GM12872 (cell line): ENCODE results near the gene MIF.

ENCODE experiments used
- TF ChIP-seq, protein P1 (sequence below): IDR thresholded peaks from 3 replicates; pipeline ENCODE4 v1.5.1; 2011; ENCODE audit warnings: low read depth, mild to moderate bottlenecking, low read length, moderate library complexity; ENCODE audit not compliant: insufficient read depth

The MIF gene

DNA sequence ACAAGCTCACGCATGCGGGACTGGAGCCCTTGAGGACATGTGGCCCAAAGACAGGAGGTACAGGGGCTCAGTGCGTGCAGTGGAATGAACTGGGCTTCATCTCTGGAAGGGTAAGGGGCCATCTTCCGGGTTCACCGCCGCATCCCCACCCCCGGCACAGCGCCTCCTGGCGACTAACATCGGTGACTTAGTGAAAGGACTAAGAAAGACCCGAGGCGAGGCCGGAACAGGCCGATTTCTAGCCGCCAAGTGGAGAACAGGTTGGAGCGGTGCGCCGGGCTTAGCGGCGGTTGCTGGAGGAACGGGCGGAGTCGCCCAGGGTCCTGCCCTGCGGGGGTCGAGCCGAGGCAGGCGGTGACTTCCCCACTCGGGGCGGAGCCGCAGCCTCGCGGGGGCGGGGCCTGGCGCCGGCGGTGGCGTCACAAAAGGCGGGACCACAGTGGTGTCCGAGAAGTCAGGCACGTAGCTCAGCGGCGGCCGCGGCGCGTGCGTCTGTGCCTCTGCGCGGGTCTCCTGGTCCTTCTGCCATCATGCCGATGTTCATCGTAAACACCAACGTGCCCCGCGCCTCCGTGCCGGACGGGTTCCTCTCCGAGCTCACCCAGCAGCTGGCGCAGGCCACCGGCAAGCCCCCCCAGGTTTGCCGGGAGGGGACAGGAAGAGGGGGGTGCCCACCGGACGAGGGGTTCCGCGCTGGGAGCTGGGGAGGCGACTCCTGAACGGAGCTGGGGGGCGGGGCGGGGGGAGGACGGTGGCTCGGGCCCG is at the start of gene MIF:
Gene MIF (plus strand): TSS at position 439 of the 765 bp plus-strand sequence. CDS start 92 bp downstream, at position 531.
- TF ChIP-seq, protein P1, sequence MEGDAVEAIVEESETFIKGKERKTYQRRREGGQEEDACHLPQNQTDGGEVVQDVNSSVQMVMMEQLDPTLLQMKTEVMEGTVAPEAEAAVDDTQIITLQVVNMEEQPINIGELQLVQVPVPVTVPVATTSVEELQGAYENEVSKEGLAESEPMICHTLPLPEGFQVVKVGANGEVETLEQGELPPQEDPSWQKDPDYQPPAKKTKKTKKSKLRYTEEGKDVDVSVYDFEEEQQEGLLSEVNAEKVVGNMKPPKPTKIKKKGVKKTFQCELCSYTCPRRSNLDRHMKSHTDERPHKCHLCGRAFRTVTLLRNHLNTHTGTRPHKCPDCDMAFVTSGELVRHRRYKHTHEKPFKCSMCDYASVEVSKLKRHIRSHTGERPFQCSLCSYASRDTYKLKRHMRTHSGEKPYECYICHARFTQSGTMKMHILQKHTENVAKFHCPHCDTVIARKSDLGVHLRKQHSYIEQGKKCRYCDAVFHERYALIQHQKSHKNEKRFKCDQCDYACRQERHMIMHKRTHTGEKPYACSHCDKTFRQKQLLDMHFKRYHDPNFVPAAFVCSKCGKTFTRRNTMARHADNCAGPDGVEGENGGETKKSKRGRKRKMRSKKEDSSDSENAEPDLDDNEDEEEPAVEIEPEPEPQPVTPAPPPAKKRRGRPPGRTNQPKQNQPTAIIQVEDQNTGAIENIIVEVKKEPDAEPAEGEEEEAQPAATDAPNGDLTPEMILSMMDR = peak; percentile 90

DNA sequence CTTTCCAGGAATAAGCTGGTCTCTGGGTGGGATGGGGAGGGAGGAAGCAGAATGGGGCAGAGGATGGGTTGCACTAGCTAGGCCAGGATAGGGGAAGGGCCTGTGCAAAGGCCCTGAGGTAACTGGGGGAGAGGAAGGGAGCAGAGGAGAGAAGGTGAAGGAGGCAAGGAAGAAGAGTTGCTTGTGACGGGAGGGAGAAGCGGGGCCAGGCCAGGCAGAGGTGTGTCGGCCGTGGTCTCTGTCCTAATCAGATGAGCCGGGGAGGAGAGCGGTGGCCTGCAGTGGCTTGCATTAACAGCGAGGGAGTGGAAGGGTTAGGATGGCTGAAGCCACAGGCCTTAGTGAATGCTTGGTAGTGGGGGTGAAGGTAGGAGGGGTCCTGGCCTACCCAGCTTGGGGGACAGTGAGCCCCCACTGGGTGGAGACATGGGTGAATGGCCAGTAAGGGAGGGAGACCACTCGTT is 49.4 kb upstream of the MIF start:
- TF ChIP-seq, protein P1 = no peak

DNA sequence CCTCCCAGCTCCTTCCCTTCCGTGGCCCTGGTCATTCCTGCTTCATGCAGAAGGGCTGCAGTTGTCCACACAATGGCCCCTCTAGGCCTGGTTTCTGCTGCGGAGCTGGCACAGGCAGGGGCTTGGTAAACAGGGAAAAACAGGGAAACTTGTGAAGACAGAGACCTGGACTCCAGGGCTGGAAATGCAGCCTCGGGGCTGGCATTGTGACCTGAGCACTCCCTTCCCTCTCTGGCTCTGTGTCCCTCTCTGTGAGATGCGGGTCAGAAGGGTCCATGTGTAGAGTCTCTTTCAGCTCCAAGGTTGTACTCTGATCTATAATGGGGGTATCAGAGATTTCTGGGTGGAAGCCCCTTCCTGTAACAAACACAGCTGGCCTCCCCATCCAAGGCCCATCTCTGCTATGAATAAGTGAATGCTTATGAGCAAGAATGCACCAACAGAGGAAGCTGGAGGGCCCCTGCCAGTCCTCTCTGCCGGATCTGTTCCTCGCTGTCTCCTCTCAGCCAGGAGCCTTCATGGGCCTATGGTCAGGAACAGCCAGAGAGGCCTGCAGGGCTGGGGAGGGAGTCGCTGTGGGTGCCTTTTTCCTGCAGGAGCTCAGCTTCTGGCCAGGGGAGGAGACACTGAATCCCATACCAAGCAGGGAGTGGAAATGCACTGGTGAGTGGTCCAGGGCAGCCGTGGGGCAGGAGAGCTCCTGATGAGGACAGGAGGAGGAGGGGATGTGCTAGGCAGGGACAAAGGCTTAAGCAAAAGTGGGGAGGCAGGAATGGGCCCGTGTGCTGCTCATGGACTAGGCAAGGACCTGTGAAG is 48.7 kb upstream of the MIF start:
- TF ChIP-seq, protein P1 = no peak

DNA sequence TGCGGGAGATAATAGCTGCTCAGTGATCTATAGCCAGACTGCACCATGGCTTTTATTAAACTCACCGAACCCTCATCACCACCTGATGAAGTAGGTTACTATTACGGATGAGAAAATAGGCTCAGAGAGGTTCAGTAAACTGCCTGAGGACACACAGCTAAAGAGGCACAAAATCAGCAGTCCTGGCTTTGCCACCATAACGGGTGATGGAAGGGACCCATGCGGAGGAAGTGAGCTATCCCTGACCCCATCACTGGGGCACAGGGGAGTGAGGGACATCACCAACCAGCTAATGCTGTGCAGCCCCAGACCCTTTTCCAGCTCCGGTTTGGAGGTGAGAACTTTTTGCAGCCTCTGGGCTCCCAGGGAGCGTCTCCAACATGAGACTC is 48.1 kb upstream of the MIF start:
- TF ChIP-seq, protein P1 = no peak

DNA sequence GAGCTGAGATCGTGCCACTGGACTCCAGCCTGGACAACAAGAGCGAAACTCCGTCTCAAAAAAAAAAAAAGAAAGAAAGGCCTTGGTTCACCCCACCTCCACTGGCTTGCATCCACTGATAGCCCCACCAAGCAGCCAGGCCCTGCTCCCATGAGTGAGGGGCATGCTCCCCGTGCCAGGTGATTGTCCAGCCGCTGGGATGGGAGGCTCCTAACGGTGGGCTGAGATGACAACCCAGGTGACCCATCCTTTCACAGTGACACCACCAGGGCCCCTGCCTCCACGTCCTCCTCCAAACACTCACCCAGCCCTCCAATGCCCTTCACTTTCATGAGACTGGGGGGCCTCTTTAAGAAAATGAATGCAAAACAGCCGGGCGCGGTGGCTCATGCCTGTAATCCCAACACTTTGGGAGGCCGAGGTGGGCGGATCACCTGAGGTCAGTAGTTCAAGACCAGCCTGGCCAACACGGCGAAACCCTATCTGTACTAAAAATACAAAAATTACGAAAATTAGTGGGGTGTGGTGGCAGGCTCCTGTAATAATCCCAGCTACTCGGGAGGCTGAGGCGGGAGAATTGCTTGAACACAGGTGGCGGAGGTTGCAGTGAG is 46.8 kb upstream of the MIF start:
- TF ChIP-seq, protein P1 = no peak

DNA sequence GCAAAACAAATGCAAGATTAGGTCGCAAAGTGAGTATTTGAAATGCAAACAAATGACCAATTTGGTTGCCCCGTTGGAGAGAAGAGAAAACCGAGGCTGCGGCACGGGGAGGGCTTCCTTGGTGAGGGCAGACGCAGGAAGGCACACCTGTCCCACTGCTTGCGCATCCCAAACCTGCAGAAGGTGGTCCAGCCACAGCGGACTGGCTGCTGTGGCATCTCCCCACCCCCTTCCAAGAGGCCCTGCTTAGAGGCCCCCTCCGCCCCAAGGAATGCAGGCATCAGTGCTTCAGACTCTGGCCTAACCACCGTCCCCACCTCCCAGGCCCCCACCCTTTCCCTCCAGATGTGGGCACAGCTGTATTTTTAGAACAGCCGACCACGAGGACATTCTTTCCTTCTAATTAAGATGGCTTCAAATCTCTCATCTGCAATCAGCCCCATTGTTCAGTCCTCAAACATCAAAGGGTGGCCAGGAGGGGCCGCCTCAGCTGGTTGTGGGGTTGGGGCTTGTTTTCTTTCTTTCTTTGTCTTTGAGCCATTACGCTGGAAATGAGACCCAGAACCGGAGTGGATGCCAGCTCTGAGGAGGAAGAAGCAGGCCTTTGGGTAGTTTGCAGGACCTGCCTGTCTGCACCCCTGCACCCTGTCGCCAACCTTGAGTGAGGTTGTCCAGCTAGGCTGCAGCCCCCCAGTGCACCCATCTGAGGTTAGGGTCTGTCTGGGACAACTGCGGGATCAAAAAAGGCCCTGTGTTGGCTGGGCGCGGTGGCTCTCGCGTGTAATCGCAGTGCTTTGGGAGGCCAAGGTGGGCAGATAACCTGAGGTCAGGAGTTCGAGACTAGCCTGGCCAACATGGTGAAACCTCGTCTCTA is 46.0 kb upstream of the MIF start:
- TF ChIP-seq, protein P1 = no peak
